ENCODE data around the gene ADAMTS2. TPM values are rescaled to one million over a fixed set of nuclear protein-coding genes. Genes with fewer than 3 reads are reported as not detected.
"Not testable (repeated sequence)": the region's sequence is repeated elsewhere in the genome, so short reads cannot be mapped to it uniquely, and the experiment has no call there.

The ADAMTS2 gene
- total RNA-seq, 2 experiments from 2014 or later = not detected

GRCh38 chr5:179224741-179225140 lies 120.5 kb downstream of the ADAMTS2 start:
- ATAC-seq (ENCODE audit: low read depth) (no peak), DNase-seq (no peak)
- Mint-ChIP-seq H3K4me1 (no peaks in the 10 kb centered on the region), H3K27me3 (peaks cover 1% of the 10 kb centered on the region), H3K9me3 (peaks cover 11% of the 10 kb centered on the region), H3K36me3 (no peaks in the 10 kb centered on the region), H3K4me3 (no peak overlapping the region), H3K27ac (no peak overlapping the region)
- POLR2A ChIA-PET = no interaction called here

DNA sequence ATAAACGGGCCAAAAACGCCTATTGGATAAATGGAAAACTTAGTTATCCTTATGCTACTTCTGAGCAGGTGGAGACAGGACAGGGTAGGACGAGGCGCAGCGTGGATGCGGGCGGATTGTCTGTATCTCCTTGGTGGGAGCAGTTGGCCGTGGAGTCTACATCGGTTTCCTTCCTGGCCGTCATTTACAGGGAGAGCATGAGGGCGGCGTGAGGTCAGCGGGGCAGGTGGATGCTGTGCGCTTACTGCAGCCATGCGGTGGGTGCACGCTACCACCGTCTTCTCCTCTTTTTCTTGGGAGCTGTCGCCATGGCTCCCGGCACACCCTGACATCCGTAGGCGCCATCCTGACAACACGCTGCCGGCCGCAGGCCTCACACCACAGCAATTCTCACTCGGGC lies 121.3 kb downstream of the ADAMTS2 start:
- POLR2A ChIA-PET = no interaction called here
- H3K9me3 Mint-ChIP-seq = peaks cover 11% of the 10 kb centered on the region

GRCh38 chr5:179223528-179223927 lies 121.7 kb downstream of the ADAMTS2 start:
- no peak overlapping the region for H3K4me3 Mint-ChIP-seq
- no peaks in the 10 kb centered on the region for H3K4me1 Mint-ChIP-seq
- DNase-seq (no peak), ATAC-seq (ENCODE audit: low read depth) (no peak)
- H3K36me3 Mint-ChIP-seq = no peaks in the 10 kb centered on the region
- peaks cover 1% of the 10 kb centered on the region for H3K27me3 Mint-ChIP-seq
- POLR2A ChIA-PET = no interaction called here
- no peak overlapping the region for H3K27ac Mint-ChIP-seq
- H3K9me3 Mint-ChIP-seq = peaks cover 11% of the 10 kb centered on the region

More for the DNA sequence above, 121.3 kb downstream of the ADAMTS2 start:
- Mint-ChIP-seq H3K27ac (no peak overlapping the region), H3K4me3 (no peak overlapping the region), H3K27me3 (peaks cover 1% of the 10 kb centered on the region), H3K36me3 (no peaks in the 10 kb centered on the region), H3K4me1 (no peaks in the 10 kb centered on the region)
- DNase-seq (no peak), ATAC-seq (ENCODE audit: low read depth) (no peak)

- DNase-seq = no peak
- Mint-ChIP-seq H3K9me3 (peaks cover 11% of the 10 kb centered on the region), H3K27me3 (peaks cover 1% of the 10 kb centered on the region), H3K4me3 (no peak overlapping the region), H3K27ac (no peak overlapping the region), H3K36me3 (no peaks in the 10 kb centered on the region), H3K4me1 (no peaks in the 10 kb centered on the region)
- POLR2A ChIA-PET = no interaction called here
- no peak for ATAC-seq (ENCODE audit: low read depth)
These were observed 122.8 kb downstream of the ADAMTS2 start for GRCh38 chr5:179222246-179223017.

DNA sequence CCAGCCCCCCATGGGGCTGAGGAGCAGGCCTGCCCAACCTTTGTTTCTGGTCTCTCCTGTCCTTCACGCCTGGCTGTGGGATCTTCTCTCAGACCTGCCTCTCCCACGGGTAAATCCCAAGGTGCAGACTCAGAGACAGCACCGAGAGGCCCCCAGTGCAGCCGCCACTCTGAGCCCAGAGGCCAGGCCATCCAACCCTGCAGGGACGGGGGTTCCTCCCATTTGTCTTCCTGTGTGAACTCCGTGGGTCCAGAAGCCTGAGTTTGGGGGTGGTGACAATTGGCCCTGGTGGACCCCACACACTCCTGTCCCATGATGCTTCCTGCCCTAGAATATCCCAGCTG lies 123.4 kb downstream of the ADAMTS2 start:
- Mint-ChIP-seq H3K27me3 (peaks cover 1% of the 10 kb centered on the region), H3K4me3 (no peak overlapping the region), H3K27ac (no peak overlapping the region), H3K36me3 (no peaks in the 10 kb centered on the region), H3K4me1 (no peaks in the 10 kb centered on the region), H3K9me3 (peaks cover 11% of the 10 kb centered on the region)
- POLR2A ChIA-PET = no interaction called here
- ATAC-seq (ENCODE audit: low read depth) (no peak), DNase-seq (no peak)

- Mint-ChIP-seq H3K9me3 (peaks cover 11% of the 10 kb centered on the region), H3K4me3 (no peak overlapping the region), H3K4me1 (no peaks in the 10 kb centered on the region), H3K27ac (no peak overlapping the region), H3K27me3 (peaks cover 1% of the 10 kb centered on the region), H3K36me3 (no peaks in the 10 kb centered on the region)
- POLR2A ChIA-PET = no interaction called here
- ATAC-seq (ENCODE audit: low read depth) = no peak
- DNase-seq = no peak
These were observed 123.9 kb downstream of the ADAMTS2 start for GRCh38 chr5:179221196-179221876.

DNA sequence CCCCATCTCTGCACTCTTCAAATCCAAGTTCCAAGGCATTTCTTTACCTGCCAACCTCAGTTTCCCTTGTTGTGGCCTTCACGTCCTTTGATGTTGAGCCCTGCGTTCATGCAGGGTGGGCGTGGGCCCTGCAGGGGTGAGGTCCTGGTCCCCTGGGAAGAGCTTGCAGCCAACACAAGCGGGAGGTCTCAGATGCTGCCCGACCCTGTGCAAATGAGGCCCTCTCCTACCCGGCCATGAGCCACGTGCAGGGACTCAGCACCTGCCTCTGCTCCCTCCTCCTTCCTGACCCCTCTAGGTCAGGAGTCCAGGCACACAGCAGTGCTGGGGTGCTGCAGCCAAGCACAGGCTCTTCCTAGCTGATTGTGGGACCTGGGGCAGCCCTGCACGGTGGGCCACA lies 124.5 kb downstream of the ADAMTS2 start:
- H3K27me3 Mint-ChIP-seq = no peaks in the 10 kb centered on the region
- H3K36me3 Mint-ChIP-seq = no peaks in the 10 kb centered on the region
- H3K4me3 Mint-ChIP-seq = no peak overlapping the region
- H3K27ac Mint-ChIP-seq = no peak overlapping the region
- no peak for DNase-seq
- no peaks in the 10 kb centered on the region for H3K4me1 Mint-ChIP-seq
- H3K9me3 Mint-ChIP-seq = peaks cover 11% of the 10 kb centered on the region
- ATAC-seq (ENCODE audit: low read depth) = no peak
- POLR2A ChIA-PET = no interaction called here

DNA sequence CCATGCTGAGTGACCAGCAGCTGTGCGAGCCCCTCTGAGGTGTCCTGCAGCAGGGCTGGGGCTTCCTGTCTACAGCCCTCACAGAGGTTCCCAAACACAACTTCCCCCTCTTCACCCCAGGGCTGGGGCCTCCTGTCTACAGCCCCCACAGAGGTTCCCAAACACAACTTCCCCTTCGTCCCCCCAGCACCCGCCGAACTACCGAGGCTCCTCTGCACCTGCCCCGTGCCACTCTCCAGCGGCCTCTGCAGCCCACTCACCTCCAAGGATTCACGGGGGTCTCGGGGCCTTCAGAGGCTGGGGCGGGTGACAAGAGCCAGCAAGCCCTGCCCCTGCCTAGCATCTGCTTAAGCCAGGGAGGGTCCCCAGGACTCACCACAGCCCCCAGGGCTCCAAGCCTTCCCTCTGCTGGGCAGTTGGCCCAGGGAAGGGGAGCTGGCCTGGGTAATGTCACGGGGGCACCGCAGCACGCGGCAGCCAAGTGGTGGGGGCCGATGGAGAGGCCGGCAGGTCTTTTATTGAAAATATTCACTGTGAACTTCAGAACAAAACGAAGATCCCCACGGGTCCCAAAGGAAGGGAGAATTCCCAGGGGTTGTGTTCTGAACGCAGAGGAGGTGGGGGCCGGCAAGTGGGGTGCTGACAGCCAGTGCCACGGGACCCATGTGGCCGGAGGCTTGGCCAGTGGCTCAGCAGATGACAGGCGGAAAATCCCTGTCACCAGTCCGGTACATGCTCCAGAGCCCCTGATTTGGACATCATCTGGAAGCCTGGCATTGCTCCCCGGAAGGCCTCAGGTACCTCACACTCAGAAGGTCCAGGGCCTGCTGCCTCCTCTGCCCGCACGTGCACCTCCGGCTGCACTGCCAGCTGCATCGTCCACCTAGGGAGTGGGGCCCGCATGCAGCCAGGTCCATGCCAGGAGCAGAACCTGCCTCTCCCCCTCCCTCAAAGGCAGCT lies 125.3 kb downstream of the ADAMTS2 start:
- no peak overlapping the region for H3K4me3 Mint-ChIP-seq
- ATAC-seq (ENCODE audit: low read depth) = no peak
- POLR2A ChIA-PET = no interaction called here
- H3K27ac Mint-ChIP-seq = no peak overlapping the region
- H3K9me3 Mint-ChIP-seq = peaks cover 11% of the 10 kb centered on the region
- H3K36me3 Mint-ChIP-seq = no peaks in the 10 kb centered on the region
- no peaks in the 10 kb centered on the region for H3K27me3 Mint-ChIP-seq
- no peak for DNase-seq
- H3K4me1 Mint-ChIP-seq = no peaks in the 10 kb centered on the region

GRCh38 chr5:179218943-179219330 lies 126.3 kb downstream of the ADAMTS2 start:
- H3K9me3 Mint-ChIP-seq = peaks cover 11% of the 10 kb centered on the region
- H3K27me3 Mint-ChIP-seq = no peaks in the 10 kb centered on the region
- no peak for DNase-seq
- H3K4me1 Mint-ChIP-seq = no peaks in the 10 kb centered on the region
- H3K4me3 Mint-ChIP-seq = no peak overlapping the region
- POLR2A ChIA-PET = no interaction called here
- ATAC-seq (ENCODE audit: low read depth) = no peak
- H3K36me3 Mint-ChIP-seq = no peaks in the 10 kb centered on the region
- H3K27ac Mint-ChIP-seq = no peak overlapping the region

DNA sequence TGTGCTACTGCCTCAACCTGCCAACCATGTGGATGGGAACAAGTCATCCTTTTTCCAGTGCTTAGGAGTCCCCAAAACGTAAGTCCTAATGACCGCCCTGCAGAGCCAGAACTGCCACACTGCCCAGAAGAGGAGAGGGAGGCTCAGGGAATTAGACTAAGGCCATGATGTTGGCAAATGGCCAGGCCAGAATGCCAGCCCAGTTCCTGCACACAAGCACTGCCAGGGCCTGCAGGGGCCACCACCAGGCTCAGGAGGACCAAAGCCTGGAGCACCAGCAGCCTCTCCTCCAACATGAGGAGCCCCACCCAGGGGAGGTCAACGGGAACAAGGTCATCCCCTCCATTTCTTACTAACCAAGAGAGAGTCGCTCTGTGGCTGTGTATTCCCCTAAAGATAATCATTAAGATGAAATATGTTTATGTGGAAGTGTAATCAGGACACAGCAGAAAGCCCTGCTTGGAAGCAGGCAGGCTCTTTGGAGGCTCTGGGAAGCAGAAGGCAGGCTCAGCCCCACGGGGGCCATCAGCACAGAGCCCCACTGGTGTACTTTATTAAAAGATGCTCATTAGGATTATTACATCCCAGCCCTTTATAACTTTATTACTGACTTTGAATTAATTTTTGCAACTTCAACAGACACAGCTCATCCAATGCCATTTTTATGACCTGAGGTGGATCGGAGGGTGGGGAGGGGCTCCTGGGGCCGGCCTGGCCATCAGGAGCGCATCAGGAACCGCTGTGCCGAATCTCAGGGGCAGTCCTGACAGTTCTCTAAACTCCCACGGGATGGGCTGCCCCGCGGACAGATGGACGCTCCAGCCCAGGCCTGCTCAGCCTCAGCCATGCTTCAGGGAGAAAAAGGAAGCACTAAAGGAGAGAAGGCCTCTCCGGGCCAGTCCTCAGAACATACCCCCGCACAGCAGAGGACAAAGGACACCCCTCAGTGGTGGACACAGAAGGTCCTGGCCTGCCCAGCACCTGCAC lies 127.0 kb downstream of the ADAMTS2 start:
- DNase-seq = no peak
- POLR2A ChIA-PET = no interaction called here
- H3K4me3 Mint-ChIP-seq = no peak overlapping the region
- no peaks in the 10 kb centered on the region for H3K36me3 Mint-ChIP-seq
- peaks cover 5% of the 10 kb centered on the region for H3K9me3 Mint-ChIP-seq
- H3K27me3 Mint-ChIP-seq = no peaks in the 10 kb centered on the region
- H3K27ac Mint-ChIP-seq = no peak overlapping the region
- no peak for ATAC-seq (ENCODE audit: low read depth)
- no peaks in the 10 kb centered on the region for H3K4me1 Mint-ChIP-seq

- POLR2A ChIA-PET = no interaction called here
- Mint-ChIP-seq H3K36me3 (no peaks in the 10 kb centered on the region), H3K4me3 (no peak overlapping the region), H3K4me1 (no peaks in the 10 kb centered on the region), H3K9me3 (no peaks in the 10 kb centered on the region), H3K27me3 (no peaks in the 10 kb centered on the region), H3K27ac (no peak overlapping the region)
- ATAC-seq (ENCODE audit: low read depth) (no peak), DNase-seq (no peak)
These were observed 127.9 kb downstream of the ADAMTS2 start for GRCh38 chr5:179217356-179217755.

- H3K4me1 Mint-ChIP-seq; H3K4me3 Mint-ChIP-seq; H3K27me3 Mint-ChIP-seq; H3K27ac Mint-ChIP-seq; H3K9me3 Mint-ChIP-seq; DNase-seq; ATAC-seq (ENCODE audit: low read depth); H3K36me3 Mint-ChIP-seq; POLR2A ChIA-PET: not testable (repeated sequence)
These were observed 128.9 kb downstream of the ADAMTS2 start for GRCh38 chr5:179216381-179216780.

GRCh38 chr5:179215576-179215975 lies 129.7 kb downstream of the ADAMTS2 start:
- H3K27me3 Mint-ChIP-seq = no peaks in the 10 kb centered on the region
- no peak overlapping the region for H3K27ac Mint-ChIP-seq
- H3K4me1 Mint-ChIP-seq = no peaks in the 10 kb centered on the region
- no peaks in the 10 kb centered on the region for H3K36me3 Mint-ChIP-seq
- H3K9me3 Mint-ChIP-seq = no peaks in the 10 kb centered on the region
- no peak overlapping the region for H3K4me3 Mint-ChIP-seq
- ATAC-seq (ENCODE audit: low read depth) = no peak
- no peak for DNase-seq
- POLR2A ChIA-PET = no interaction called here
